LNCaP clone FGC (cell line): ENCODE data around the gene SLC51A.
"Not testable (repeated sequence)": the region's sequence is repeated elsewhere in the genome, so short reads cannot be mapped to it uniquely, and the experiment has no call there.

Experiments
- DNase-seq: peaks from one replicate; pipeline ENCODE4 v3.0.0-alpha.2; 2011; ENCODE audit warnings: low read depth
- H3K4me3 ChIP-seq: 2 replicates; pipeline ENCODE4 v1.5.1; 2011; ENCODE audit warnings: mild to moderate bottlenecking, low read depth, low read length, control low read depth
- TF ChIP-seq, protein P1 (sequence below): IDR thresholded peaks from 2 replicates; pipeline ENCODE4 v1.5.1; 2012; ENCODE audit warnings: mild to moderate bottlenecking; ENCODE audit not compliant: control insufficient read depth, insufficient read depth; ENCODE audit errors: extremely low read depth

Gene SLC51A

DNA sequence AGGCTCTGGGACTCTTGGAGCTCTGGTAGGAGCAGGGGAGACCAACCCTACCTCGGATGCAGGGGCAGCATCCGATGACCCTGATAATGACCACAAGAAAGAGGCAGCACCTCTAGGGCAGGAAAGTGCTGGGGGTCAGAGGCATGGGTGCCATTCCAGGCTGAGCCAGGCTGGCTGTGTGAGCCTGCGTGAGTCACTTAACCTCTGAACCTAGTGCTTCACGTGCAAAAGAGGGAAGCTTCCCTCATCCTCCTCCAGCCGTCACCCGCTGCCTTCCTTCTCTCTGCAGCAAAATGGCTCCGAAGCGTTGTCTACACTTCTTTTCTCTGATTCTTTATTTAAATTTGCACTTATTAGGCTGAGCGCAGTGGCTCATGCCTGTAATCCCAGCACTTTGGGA, 40.6 kb upstream of the SLC51A start:
- DNase-seq, result no peak
- TF ChIP-seq, protein P1, sequence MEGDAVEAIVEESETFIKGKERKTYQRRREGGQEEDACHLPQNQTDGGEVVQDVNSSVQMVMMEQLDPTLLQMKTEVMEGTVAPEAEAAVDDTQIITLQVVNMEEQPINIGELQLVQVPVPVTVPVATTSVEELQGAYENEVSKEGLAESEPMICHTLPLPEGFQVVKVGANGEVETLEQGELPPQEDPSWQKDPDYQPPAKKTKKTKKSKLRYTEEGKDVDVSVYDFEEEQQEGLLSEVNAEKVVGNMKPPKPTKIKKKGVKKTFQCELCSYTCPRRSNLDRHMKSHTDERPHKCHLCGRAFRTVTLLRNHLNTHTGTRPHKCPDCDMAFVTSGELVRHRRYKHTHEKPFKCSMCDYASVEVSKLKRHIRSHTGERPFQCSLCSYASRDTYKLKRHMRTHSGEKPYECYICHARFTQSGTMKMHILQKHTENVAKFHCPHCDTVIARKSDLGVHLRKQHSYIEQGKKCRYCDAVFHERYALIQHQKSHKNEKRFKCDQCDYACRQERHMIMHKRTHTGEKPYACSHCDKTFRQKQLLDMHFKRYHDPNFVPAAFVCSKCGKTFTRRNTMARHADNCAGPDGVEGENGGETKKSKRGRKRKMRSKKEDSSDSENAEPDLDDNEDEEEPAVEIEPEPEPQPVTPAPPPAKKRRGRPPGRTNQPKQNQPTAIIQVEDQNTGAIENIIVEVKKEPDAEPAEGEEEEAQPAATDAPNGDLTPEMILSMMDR, result no peak

DNA sequence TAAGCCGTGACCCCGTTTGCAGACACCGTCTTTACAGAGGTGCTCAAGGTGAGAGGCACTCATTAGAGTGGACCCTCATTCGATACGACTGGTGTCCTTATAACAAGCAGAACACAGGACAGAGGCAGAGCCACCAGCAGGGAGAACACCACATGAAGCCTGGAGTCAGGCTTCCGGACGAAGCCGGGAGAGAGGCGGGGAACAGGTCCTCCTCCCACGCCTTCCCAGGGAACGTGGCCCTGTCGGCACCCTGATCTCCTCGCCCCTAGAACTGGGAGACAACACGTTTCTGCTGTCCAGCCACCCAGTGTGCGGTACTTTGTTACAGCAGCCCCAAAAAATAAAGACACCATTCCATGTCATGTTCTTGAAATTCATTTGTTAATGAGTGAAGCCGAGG, 38.8 kb upstream of the SLC51A start:
- no peak for DNase-seq
- H3K4me3 ChIP-seq, result no peak overlapping the region
- TF ChIP-seq, protein P1, result no peak

More for the DNA sequence above, 40.6 kb upstream of the SLC51A start:
- no peak overlapping the region for H3K4me3 ChIP-seq

DNA sequence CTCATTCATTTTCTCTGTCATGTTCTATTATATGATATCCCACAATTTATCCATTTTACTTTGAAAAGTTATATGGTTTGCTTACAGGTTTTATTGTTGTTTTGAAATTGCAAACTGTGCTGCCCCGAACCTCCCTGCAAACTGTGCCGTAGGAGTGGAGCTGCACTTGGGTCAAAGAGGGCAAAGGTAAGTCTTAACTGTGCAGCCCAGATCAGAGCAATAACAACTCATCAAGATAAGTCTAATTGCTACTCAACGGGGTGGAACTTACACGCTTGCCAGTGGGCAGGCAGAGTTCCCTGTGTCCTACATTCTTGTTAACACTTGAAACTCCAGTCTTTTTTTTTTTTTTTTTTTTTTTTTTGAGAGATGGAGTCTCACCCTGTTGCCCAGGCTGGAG, 38.4 kb upstream of the SLC51A start:
- DNase-seq, result no peak
- no peak overlapping the region for H3K4me3 ChIP-seq

DNA sequence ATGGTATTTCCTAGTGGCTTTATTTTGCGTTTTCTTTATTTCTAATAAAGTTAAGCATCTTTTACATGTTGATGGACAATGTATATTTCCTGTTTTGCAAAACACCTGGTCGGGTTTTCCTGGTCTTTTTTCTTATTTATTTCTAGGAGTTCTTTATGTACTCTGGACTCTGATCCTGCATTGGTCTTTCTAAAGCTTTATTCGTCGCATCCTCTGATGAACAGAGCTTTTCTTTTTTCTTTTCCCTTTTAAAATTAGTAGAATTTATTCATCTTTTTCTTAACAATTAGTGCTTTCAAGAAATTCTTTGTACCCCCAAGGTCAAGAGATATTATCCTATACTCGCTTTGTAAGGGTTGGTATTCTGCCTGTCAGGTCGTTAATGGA, 37.3 kb upstream of the SLC51A start:
- TF ChIP-seq, protein P1, result no peak
- DNase-seq, result no peak
- no peak overlapping the region for H3K4me3 ChIP-seq

More for the DNA sequence above, 38.4 kb upstream of the SLC51A start:
- TF ChIP-seq, protein P1, result no peak

DNA sequence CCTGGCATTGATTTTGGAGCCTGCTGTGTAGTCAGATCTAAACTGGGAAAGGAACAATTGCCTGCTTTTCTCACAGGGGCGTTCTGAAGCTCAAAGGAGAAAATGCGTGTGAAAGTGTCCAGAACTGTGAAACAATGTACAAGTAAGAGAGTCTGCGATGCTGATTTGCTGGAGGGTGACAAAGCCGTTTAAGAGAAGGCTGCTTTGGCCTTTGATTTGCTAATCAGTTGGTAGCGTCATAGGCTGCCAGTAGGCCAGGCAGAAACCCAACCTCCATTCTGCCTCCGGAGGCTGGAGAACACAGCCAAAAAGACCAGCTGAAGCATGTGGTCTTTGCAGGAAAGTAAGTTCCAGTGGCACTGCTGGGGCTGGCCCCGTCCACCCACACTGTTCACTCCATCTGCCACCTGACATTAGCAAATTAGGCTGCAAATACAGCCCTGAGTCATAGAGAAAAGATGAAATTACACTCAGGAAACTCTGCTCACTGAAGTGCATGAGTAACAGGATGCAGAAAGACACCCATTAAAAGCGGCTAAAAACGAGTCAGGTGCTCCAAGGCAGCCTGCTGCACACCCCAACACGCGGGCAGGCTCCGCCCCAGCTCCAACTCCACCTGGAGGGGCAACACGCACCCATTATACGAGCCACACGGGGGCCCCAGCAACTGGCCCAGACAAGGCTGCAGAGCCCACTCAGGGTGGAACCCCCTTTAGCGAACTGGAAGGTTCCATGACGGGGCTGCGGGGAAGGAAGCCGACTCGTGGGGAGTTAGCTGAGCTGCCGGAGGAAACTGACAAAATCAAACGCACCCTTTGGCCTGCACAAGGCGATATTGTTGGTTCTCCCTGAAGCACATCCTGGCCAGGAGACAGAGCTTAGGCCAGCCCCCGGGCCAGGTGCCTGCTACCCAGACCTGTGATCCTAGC, 36.7 kb upstream of the SLC51A start:
- TF ChIP-seq, protein P1, result no peak
- no peak overlapping the region for H3K4me3 ChIP-seq
- DNase-seq, result no peak

DNA sequence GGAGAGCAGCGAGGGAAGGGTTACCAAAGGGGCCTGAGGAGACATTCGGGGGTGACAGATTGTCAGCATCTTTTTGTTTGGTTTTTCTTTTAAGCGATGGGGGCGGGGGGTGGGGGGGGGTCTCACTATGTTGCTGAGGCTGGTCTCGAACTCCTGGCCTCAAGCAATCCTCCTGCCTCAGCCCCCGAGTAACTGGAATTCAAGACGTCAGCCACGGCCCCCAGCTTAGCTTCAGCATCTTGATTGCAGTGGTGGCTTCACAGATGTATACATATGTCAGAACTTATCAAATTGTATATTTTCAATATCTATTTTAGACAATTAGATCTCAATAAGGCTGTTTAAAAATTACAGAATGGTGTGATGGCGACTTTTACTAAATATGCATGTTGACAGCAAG, 36.0 kb upstream of the SLC51A start:
- TF ChIP-seq, protein P1, result no peak
- DNase-seq, result no peak
- H3K4me3 ChIP-seq, result no peak overlapping the region

DNA sequence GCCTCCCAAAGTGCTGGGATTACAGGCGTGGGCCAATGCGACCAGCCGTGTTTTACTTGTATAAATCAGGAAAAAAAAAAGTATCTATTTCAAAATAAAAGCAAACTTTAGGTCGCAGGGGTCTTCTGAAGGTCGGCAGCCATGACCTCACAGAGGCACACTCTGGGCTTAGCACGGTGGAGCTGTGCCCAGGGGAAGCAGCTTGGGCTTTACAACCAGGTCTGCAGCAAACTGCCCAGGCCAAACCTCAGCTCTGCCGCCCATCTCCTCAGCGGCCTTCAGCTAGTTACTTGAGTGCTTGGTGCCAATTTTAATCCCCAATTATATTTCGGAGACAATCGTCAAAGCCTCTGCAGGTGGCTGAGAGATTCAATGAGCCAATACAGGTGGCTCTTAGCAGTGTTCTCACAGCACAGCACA, 35.2 kb upstream of the SLC51A start:
- H3K4me3 ChIP-seq, result no peak overlapping the region
- DNase-seq, result no peak
- TF ChIP-seq, protein P1, result no peak

DNA sequence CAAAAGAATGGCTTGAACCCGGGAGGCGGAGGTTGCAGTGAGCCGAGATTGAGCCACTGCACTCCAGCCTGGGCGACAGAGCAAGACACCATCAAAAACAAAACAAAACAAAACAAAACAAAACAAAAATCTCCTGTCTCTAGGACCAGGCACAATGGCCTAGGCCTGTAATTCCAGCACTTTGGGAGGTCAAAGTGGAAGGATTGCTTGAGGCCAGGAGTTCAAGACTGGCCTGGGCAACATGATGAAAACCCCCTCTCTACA, 32.2 kb upstream of the SLC51A start:
- H3K4me3 ChIP-seq, DNase-seq: not testable (repeated sequence)
